Measurements from ENCODE around the gene NHS.
"Not testable (repeated sequence)": the region's sequence is repeated elsewhere in the genome, so short reads cannot be mapped to it uniquely, and the experiment has no call there.

NHS gene

DNA sequence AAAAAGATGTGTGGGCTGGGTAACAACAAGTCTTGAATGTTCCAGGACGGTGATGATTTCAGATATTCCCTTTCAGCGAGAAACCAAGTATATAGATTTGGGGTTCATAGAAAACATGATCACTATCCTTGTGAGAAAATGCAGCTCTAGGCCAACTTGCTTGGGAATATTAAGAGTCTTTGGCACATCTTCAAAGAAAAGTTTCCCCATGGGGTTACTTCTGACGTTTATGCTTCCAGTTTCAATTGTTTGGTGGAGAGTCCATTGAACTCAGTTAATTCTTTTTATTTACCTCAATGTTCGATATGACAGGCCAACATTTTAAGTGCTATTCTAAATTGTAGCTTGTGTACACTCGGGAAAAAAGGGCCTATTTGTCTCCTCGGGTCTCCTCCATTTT lies 126.7 kb downstream of the NHS start:
- no peak for DNase-seq

DNA sequence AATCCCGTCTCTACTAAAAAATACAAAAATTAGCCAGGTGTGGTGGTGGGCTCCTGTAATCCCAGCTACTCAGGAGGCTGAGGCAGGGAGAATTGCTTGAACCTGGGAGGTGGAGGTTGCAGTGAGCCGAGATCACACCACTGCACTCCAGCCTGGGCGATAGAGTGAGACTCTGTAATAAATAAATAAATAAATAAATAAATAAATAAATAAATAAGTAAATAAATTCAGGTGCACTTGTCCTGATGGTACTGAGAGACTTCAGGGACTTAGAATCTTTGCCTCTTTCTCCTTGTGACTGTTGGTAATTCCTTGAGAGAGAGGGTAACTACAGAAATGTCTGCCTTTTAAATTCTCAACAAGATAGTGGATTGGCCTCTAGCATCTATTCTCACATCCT lies 131.4 kb downstream of the NHS start:
- not testable (repeated sequence) for DNase-seq

DNA sequence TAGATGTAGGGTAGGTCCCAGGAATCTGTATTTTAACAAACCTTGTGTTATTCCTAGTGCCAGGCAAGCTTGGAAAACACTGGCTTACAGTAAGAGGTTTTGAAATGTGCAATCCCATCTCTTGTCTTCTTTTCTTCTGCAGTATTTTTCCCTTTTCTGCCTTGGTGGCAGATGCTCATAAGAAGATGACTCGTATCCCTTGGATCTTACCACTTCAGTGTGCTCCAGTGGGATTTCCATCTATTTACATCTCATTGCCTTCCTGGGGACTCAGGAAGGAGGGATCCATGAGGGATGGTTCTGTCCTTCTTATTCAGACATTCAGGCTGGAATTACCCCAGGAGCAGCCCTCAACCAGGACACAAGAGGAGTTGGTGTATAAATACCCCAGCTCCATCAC lies 136.6 kb downstream of the NHS start:
- DNase-seq: no peak

DNA sequence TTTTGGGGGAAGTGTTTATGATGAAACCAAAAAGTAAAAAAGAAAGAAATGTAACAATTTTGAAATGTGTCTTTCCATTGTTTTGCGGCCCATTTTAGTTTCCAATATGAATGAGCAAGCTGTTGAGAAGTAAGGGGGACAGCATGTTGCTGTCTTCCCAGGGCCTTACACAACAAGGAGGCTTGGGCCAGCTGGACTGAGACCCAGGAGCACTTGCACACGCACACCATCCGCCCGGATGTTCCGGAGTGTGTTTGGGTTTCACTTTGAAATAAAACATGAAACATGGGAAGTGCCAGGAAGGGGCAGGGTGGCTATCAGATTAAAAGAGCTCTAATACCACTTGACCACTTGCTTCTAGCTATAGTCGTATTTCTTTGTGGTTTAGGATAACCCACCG lies 144.4 kb downstream of the NHS start:
- DNase-seq: no peak

DNA sequence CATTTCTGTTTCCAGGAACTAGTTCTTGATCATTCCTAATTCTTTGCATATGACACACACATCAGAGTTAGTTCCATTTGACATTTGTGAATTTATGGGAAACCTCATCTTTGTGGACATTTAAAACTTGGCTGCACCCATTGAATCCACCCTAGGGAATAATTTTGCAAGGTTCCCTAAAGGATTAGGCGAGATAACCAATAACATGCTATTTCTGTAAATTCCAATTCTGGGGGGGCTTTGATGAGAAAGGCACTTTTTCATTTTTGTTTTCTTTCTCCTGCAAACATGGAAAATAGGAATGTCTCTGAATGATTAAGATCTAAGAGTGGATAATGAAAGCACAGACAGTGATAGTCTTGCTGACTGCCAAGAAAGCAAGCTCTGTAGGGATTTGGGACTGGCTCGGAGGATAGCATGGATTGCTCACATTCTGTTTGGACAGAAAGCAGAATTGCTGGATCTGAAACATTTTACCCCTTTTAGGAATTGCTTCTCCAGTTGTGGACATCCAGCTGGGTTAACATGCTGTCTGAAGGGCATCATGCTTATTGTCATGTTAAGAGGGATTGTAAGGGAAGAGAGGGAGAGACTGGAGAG lies 145.1 kb downstream of the NHS start:
- no peak for DNase-seq

DNA sequence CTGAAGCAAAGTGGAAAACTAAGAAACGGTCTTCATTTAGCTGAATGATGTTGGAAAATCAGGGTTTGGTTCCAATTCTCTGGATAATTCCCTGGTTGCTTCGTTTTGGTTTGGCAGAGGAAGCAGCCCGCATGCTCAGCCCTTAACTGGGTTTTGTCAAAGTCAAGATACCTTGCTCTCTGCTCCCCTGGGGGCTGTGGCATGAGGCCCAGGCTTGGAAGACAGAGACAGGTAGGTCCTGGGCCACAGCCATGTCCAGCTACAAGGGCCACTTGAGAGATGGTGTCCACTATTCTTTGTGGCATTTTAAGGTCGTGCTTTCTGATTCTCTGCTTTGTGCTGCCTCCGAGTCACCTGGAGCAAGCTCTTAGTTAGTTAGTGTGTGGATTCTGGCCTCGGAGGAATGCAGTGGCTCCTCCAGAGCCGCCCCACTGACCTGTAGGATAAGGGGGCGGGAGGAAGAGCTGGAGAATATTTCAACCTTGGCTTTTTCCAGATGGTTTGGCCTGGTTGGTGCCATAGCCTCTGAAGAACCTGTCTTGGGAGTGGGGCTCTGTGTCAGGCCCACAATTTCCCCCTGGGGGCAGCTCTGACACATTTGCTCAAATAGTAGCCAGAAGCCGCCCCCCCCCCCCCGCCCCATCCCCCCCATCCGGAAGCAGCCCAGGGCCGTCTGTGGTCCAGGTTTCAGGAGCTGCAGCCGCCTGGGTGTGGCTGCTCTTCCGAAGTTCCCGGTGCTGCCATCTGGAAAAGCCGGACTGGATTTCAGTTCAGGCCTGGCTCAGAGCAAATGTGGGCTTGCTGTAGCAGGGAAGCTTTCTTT lies 147.1 kb downstream of the NHS start:
- DNase-seq: no peak

DNA sequence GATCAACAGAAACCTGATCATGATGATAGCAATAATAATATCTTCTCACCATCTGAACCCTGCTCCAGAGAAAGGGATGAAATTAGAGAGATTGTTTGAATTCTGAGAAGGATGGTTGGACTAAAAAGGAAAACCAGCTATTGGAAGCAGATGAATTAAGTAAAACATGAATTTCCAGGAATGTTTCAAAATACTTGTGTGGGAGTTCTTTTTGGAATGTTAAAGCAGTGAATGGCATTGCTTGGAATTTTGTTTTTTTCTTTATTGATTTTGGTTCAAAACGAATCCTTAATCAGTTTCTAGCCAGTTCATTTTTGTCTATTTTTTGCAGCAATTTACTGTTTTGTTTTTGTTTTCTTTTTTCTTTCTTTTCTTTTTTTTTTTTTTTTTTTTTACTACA lies 150.3 kb downstream of the NHS start:
- DNase-seq: no peak

DNA sequence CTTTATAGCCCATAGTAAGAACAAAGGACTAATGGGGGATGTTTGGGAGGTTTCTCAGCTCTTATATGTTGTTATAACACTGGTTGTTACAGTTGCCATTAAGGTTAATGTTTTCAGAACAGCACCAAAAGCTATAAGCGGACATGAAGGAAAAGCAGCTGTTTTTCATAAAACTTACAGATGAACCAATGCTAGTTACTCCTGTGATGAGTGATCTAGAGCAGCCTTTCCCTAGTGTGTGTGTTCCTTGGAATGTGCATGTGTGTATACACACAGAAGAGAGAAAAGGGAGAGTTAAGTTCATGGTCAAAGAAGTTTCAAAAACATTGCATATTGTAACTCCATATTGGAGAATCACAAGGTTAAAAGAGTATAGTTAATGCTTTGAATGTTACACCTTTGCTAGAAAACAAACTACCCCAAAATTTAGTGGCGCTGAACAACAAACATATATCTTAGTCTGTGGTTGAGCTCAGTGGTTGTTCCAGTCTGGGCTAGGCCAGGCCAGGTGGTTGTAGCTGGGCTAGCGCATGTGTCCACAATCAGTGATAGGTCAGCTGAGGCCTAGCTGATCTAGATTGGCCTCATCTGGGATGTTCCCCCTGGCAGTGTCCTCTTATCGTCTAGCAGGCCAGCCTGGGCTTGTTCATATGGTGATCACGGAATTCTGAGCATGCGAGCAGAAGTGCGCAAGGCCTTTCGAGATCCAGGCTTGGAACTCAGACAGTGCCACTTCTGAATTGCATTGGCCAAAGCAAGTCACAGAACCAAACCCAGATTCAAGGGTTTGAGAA lies 151.0 kb downstream of the NHS start:
- DNase-seq: no peak

DNA sequence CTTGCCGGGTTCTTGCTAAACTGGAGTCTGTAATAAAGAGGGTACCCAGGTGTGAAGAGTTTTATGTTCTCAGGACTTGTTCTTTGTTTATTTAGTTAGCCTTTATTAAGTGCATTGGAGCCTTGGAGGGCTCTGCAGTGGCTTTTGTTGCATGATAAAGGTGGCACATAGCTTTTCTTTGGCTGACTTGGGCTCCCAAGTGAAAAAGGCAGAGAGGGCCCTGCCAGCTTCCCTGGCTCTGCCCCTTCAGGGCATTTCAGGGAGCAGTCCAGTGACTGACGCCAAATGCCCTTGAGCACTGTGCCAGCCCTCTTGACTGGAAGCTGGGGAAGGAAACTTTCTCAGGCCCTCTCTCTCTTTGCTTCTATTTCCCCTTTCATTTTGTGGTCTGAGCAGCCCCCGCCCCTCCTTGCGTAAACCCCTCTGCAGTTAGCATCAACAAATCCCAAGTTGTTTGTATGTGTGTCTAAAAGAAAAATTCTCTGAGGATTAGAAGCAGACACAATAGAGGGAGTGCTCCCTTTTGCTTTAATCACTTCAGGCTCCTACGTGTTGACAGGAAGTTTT lies 152.2 kb downstream of the NHS start:
- no peak for DNase-seq

DNA sequence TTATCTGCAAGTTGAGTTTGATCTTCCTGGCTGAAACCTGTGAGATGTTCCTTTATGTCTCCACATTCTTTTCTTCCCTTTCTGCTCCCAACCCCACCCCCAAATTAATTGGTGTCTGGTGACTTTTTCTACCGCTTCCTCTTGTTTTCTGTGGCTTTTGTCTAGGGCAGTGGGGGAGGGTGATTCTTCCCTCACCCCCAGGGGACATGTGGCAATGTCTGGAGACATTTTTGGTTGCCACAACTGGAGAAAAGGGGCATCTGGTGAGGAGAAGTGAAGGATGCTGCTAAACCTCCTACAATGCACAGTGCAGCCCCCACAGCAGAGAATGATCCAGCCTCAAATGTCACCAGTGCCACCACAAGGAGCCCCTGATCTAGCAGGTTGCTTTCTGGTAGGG lies 152.9 kb downstream of the NHS start:
- DNase-seq: no peak

DNA sequence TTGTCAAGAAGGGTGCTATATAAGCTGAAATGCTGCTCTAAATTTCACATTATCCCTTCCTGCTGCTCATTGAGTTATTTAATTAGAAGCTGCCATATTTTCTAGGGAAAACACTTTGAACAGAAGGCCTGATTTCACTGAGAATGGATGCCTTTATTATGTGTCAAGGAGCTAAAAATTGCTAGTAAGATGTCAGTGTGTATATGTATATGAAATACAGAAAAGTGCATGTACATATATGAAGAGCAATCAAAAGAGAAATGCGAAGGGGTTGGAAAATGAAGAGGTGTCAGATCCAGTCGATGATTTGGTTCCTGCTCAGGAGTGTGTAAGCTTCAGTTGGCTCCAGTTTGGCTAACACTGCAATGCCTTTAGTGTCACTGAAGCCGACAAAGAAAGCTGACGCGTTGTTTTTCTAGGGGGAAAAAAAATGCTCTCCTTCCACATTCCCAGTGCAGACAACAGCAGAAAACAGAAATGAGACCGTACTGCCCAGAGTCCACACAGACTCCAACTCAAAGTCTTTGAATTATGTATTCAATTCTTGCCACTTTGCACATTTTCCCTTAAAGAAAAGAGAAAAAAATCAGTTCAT lies 154.2 kb downstream of the NHS start:
- no peak for DNase-seq

DNA sequence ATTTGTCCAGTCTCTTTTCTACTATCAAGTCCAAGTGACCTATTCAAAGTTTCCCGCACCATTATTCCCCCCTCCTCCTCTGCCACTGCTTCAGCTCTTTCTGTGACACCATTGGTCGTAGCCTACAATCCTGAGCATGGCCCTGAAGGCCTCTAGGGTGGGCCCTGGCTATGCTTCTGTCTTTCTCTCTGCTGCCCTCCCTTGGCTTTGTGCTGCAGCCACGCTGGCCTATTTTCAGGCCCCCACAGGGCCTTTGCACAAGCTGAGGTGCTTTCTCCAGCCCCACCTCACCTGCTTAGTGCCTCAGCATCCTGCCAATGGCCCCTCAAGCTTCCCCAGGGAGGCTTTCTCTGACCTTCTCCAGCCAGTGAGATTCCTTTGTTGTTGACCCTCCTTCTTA lies 156.5 kb downstream of the NHS start:
- DNase-seq: no peak

DNA sequence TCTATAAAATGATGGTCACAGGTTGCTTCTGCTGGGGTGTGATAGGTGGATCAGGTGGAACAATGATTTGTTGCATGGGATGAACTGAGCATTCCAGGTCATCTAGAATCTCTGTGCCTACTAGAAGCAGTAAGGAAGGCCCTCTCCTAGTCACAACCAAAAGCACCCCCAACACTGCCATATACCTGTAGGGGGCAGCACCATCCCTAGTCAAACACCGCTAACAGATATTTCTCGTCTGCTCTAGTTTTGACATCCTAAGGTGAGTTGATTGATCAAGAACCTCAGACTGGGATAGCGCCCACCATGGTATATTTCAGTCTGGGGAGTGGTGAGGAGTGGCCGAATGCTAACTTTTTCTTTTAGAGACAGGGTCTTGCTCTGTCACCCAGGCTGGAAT lies 160.2 kb downstream of the NHS start:
- DNase-seq: no peak

DNA sequence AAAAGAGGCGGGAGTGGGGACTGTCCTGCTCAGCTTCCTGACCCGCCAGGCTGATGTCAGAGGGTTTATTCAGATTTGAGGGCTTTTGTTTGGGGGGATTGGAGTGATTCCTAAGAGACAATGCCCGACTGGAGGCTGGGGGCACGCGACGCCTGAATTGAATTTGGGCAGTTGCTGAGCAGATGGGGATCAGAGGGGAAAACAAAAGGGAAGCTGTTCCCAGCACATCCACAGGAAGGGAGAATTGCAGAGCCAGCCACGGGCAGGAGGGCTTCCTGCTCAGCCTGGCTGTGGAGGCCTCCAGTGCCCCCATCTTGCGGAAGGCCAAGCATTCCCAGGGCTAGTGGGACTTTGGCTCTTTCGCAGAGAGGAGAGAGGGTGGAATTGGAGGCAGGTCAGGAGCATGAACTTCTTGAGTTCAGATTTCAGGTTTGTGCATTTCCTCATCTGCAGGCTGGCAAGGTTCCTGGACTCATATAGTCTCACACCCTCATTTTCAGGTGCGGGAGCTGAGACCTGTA lies 162.8 kb downstream of the NHS start:
- DNase-seq: no peak

DNA sequence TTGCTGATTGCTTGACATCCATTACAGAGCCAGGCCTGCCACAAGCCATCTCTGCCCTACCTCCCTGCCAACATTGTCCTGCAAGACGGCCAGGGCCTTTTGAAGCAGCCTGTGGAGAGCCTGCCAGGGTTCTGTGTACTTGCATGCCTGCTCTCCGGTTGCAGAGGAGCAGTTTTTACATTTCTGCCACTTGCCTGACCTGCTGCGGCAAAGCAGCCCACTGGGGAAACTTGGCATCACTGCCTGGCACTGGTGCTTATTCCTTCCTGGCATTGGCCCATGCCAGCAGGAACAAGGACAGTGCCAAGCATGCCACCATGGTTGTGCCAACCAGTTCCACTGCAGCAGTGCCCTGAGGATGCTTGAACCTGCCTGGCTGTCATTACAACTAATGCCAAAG lies 167.1 kb downstream of the NHS start:
- no peak for DNase-seq

DNA sequence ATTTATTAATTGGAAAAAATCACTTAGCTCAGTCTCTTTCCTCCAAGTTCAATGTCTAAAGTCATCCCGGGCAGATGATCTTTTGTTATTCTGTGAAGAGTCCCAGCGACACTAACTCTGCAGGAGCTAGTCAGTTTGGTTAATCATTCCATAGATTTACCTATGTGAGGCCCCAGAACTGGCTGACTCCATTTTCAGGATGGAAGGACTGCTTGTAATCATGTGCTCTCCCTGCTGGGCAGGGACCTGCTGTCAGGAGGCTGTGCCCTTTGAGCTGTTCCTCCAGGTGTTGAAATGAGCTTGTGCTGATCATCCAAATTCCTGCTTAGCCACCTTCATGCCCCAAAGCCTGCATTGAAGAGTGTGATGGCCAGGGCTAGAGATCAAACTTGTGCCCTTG lies 169.8 kb downstream of the NHS start:
- DNase-seq: no peak

DNA sequence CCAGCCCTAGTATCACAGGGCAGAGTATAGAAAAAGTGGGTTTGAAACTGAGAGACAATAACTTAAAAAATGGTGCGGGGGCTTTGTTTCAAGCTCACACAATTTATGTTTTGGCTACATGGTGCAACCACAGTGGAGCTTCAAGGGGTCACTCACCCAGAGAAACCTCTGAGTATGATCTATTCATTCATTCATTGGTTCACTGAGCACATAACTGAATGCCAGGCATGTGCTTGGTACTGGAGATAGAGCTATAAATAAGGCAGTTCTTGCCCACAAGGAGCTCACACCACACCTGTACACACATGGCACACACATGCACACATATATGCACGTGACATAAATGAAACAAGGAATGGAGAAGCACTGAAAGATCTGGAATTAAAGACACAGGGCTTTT lies 171.4 kb downstream of the NHS start:
- DNase-seq: no peak

DNA sequence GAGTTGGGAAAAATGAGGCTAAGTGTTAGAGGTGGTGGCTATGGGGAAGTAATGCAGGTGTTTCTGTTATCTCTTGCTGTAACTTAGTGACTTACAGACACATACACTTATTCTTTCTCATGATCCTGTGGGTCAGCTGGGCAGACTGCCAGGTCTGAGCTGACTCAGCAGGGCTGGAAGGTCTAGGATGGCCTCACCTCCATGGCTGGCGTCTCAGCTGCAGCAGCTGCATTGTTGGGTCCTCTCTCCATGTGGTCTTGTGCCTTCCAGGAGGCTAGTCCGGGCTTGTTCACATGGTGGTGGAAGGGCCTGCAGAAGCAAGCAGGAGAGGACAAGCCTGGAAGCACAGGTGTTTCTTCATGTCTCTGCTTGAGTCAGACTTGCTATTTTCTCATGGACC lies 172.7 kb downstream of the NHS start:
- DNase-seq: no peak

DNA sequence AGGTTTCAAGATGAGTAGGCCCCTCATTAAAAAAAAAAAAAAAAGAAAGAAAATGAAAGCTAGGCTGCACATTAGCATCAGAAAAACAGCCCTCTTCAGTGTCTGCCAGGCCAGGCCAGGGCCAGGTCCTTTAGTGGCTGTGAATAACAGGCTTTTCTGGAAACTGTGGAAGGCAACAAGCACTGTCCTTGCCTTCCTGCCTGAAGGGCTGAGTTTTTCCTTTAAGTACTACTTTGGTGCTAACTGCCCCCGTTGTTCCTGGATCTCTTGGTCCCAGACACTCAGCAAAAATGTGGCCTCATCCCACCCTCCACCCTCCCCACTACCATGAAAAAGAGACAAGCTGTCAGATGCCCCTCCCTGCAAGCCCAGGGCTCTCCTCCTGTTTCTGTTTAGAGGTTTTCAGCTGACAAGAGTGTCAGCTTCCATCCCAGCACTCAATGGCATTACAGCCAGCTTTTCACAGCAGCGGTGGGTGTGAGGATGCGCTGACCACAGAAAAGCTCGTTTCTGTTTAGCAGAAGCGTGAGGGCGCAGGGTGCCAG lies 174.2 kb downstream of the NHS start:
- peak; percentile 19 for DNase-seq

DNA sequence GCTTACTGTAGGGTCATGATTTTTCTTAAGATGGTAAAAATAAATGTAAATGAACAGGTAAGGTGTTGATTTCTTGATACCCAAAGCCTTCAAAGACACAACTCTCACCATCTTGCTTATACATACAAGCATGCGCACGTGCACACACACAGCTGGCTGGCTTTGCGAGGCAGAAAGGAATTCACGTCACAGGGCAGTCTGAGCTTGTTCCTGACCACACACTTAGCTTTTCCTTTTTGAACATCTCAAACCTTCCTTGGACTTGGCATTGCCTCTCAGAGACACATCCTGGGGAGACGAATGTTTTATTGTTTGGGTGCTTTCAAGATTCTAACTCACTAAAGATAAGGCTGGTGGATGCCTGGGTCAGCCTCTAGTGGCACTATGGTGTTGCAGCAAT lies 175.0 kb downstream of the NHS start:
- peak; percentile 7 for DNase-seq

DNA sequence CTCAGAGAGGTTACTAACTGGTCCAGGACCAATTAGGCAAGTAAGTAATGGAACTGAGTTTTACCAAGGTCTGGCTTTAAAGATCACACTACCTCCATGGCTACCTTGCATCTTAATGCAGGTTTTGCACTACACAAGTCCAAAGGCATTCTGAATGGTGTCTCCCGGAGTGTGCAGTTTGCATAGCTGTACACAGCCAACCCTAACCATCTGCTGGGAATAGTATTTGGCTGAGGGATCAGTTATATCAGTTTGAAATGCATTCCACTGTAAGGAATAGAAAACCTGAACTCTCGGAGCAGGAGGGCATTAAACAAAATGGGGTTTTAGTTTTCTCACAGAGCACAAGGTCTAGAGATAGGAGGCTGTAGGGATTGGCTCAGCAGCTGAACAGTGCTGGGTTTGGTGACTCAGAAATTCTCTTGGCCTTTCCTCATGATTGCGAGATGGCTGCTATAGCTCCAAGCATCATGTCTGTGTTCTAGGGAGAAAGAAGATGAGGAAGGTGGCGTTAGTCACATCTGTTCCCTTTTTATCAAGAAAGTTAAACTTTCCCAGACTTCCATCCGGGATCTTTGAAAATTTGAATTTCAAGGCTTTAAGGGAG lies 177.1 kb downstream of the NHS start:
- DNase-seq: no peak

DNA sequence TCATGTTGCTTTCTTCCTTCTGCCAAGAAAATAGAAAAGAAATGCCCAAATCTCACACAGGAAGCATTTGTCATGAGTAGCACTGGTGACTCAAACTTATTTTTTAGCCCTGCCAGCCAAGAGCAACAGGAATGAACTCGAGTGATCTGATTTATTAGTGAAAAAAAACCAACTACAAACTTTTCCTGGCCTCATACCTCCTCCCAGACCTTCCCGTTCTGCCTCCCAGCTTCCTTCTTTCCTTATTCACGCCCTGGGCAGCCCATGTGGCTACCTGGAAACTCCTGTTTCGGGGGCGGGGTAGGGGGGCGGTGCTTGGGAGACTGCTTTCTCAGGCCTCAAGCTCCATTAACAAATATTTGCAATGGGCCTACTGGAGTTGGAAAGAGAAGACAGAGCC lies 178.5 kb downstream of the NHS start:
- DNase-seq: no peak
